Measurements from ENCODE around the gene RPS6KA5. TPM values are rescaled to one million over a fixed set of nuclear protein-coding genes. Genes with fewer than 3 reads are reported as not detected.

RPS6KA5 gene
- polyA plus RNA-seq, 1 experiment = 0.22 TPM

GRCh38 chr14:90883782-90884181 lies 176.7 kb downstream of the RPS6KA5 start:
- no peak overlapping the region for H3K4me3 ChIP-seq (ENCODE audit: low read depth, low read length)
- no peak for TF ChIP-seq CTCF (IDR thresholded peaks at IDR 0.05; ENCODE audit: insufficient read depth, low read depth, low read length)
- no peaks in the 10 kb centered on the region for H3K27me3 ChIP-seq (ENCODE audit: control insufficient read depth, insufficient read depth, low read length)
- H3K36me3 ChIP-seq (ENCODE audit: control insufficient read depth, insufficient read depth, low read length) = no peaks in the 10 kb centered on the region
- ChIA-PET POLR2A (no interaction called here), CTCF (no interaction called here)
- no peak for DNase-seq (ENCODE audit: low read depth)

GRCh38 chr14:90883197-90883596 lies 177.2 kb downstream of the RPS6KA5 start:
- no peaks in the 10 kb centered on the region for H3K27me3 ChIP-seq (ENCODE audit: control insufficient read depth, insufficient read depth, low read length)
- CTCF ChIA-PET = no interaction called here

GRCh38 chr14:90880282-90880681 lies 180.2 kb downstream of the RPS6KA5 start:
- no peaks in the 10 kb centered on the region for H3K36me3 ChIP-seq (ENCODE audit: control insufficient read depth, insufficient read depth, low read length)
- ChIA-PET POLR2A (no interaction called here), CTCF (no interaction called here)
- no peaks in the 10 kb centered on the region for H3K27me3 ChIP-seq (ENCODE audit: control insufficient read depth, insufficient read depth, low read length)
- no peak for TF ChIP-seq CTCF (IDR thresholded peaks at IDR 0.05; ENCODE audit: insufficient read depth, low read depth, low read length)
- no peak overlapping the region for H3K4me3 ChIP-seq (ENCODE audit: low read depth, low read length)
- no peak for DNase-seq (ENCODE audit: low read depth)

More at GRCh38 chr14:90883197-90883596, 177.2 kb downstream of the RPS6KA5 start:
- POLR2A ChIA-PET = no interaction called here
- no peaks in the 10 kb centered on the region for H3K36me3 ChIP-seq (ENCODE audit: control insufficient read depth, insufficient read depth, low read length)
- H3K4me3 ChIP-seq (ENCODE audit: low read depth, low read length) = no peak overlapping the region
- DNase-seq (ENCODE audit: low read depth) = no peak
- TF ChIP-seq CTCF (IDR thresholded peaks at IDR 0.05; ENCODE audit: insufficient read depth, low read depth, low read length) = no peak

- ChIA-PET CTCF (interaction anchor here (1.4 kb wide), 1 partner anchor 27 kb away, joined by 4 read pairs; no protein-coding TSS in a partner anchor), POLR2A (no interaction called here)
- DNase-seq (ENCODE audit: low read depth) = no peak
Observed at GRCh38 chr14:90874599-90874998, 185.8 kb downstream of the RPS6KA5 start.

GRCh38 chr14:90871605-90872233 lies 188.7 kb downstream of the RPS6KA5 start:
- Histone ChIP-seq H3K4me3 (ENCODE audit: low read depth, low read length) (no peak overlapping the region), H3K36me3 (ENCODE audit: control insufficient read depth, insufficient read depth, low read length) (no peaks in the 10 kb centered on the region), H3K27me3 (ENCODE audit: control insufficient read depth, insufficient read depth, low read length) (no peaks in the 10 kb centered on the region)
- TF ChIP-seq CTCF (IDR thresholded peaks at IDR 0.05; ENCODE audit: insufficient read depth, low read depth, low read length) = no peak
- ChIA-PET CTCF (interaction anchor here (1.0 kb wide), 1 partner anchor 10 kb away, joined by 3 read pairs; no protein-coding TSS in a partner anchor), POLR2A (no interaction called here)
- no peak for DNase-seq (ENCODE audit: low read depth)

More at GRCh38 chr14:90874599-90874998, 185.8 kb downstream of the RPS6KA5 start:
- Histone ChIP-seq H3K36me3 (ENCODE audit: control insufficient read depth, insufficient read depth, low read length) (no peaks in the 10 kb centered on the region), H3K4me3 (ENCODE audit: low read depth, low read length) (no peak overlapping the region), H3K27me3 (ENCODE audit: control insufficient read depth, insufficient read depth, low read length) (no peaks in the 10 kb centered on the region)
- TF ChIP-seq CTCF (IDR thresholded peaks at IDR 0.05; ENCODE audit: insufficient read depth, low read depth, low read length) = no peak
